Keratinocyte (primary cell): ENCODE results near the gene ZNF2. TPM values are rescaled to one million over a fixed set of nuclear protein-coding genes. Genes with fewer than 3 reads are reported as not detected.

Experiments used
- DNase-seq: peaks from one replicate; pipeline ENCODE4 v3.0.0-alpha.2; 2011; ENCODE audit warnings: low read depth, missing footprints, low spot score
- FAIRE-seq: peaks from 2 replicates; lab custom pipeline; 2011; peaks lifted over from hg19 to GRCh38; lab: Jason Lieb, UNC
- H2AFZ ChIP-seq: 2 replicates; pipeline ENCODE4 v1.6.0; 2012; ENCODE audit warnings: low read length, control low read depth, inconsistent platforms; ENCODE audit not compliant: control insufficient read depth
- H3K27ac ChIP-seq: 2 replicates; pipeline ENCODE4 v1.5.1; 2011; ENCODE audit warnings: low read length; ENCODE audit not compliant: control insufficient read depth, insufficient read depth
- H3K27me3 ChIP-seq: 3 replicates; pipeline ENCODE4 v1.6.0; 2011; ENCODE audit warnings: low read length; ENCODE audit not compliant: control insufficient read depth, insufficient read depth; ENCODE audit errors: extremely low read depth
- H3K36me3 ChIP-seq, 2 experiments: 2 replicates in 1 of 2; 3 replicates in 1 of 2; pipeline ENCODE4 v1.5.1; 2011; ENCODE audit warnings: low read length in 2 of 2, mild to moderate bottlenecking in 1 of 2; ENCODE audit not compliant: control insufficient read depth in 2 of 2, insufficient read depth in 2 of 2; ENCODE audit errors: extremely low read depth in 1 of 2
- H3K4me1 ChIP-seq: 3 replicates; pipeline ENCODE4 v1.5.1; 2011; ENCODE audit warnings: low read length; ENCODE audit not compliant: control insufficient read depth, insufficient read depth; ENCODE audit errors: extremely low read depth
- H3K4me2 ChIP-seq: 3 replicates; pipeline ENCODE4 v1.6.0; 2011; ENCODE audit warnings: low read depth, low read length; ENCODE audit not compliant: control insufficient read depth, insufficient read depth; ENCODE audit errors: extremely low read depth
- H3K4me3 ChIP-seq, 3 experiments: fragments of 200-600 bp in 1 of 3; sonication (generic) in 1 of 3; 2 replicates in 2 of 3; 3 replicates in 1 of 3; pipeline ENCODE4 v1.5.1; 2011 to 2016; ENCODE audit warnings: low read length in 3 of 3, mild to moderate bottlenecking in 3 of 3, control low read depth in 2 of 3, inconsistent platforms in 1 of 3, low read depth in 1 of 3, mixed read lengths in 1 of 3, mixed run types in 1 of 3, moderate library complexity in 1 of 3; ENCODE audit not compliant: control insufficient read depth in 2 of 3, insufficient read depth in 2 of 3; ENCODE audit errors: extremely low read depth in 1 of 3
- H3K79me2 ChIP-seq: 2 replicates; pipeline ENCODE4 v1.6.0; 2012; ENCODE audit warnings: low read length; ENCODE audit not compliant: control insufficient read depth, insufficient read depth
- H3K9ac ChIP-seq: 3 replicates; pipeline ENCODE4 v1.6.0; 2011; ENCODE audit warnings: low read length; ENCODE audit not compliant: control insufficient read depth, insufficient read depth; ENCODE audit errors: extremely low read depth
- H3K9me1 ChIP-seq: 3 replicates; pipeline ENCODE4 v1.6.0; 2011; ENCODE audit warnings: low read length; ENCODE audit not compliant: control insufficient read depth, insufficient read depth; ENCODE audit errors: extremely low read depth
- H3K9me3 ChIP-seq: 2 replicates; pipeline ENCODE4 v1.5.1; 2012; ENCODE audit warnings: low read depth, low read length; ENCODE audit not compliant: control insufficient read depth
- H4K20me1 ChIP-seq: 3 replicates; pipeline ENCODE4 v1.6.0; 2011; ENCODE audit warnings: low read length; ENCODE audit not compliant: control insufficient read depth, insufficient read depth; ENCODE audit errors: extremely low read depth
- EZH2 ChIP-seq: IDR thresholded peaks from one replicate; pipeline ENCODE4 v1.6.1; 2012; ENCODE audit warnings: inconsistent platforms, mild to moderate bottlenecking, low read length, moderate library complexity
- dilution Hi-C: fragments of 300-500 bp; cut with MboI; formaldehyde crosslinking; loops from one replicate; pipeline ENCODE4 v1.7.0; 2020; ENCODE audit warnings: low sequenced_read_pairs; ENCODE audit not compliant: extremely low pct_ligation_motif_present
- polyA plus RNA-seq, 5 experiments: library from polyadenylated mRNA; depleted of rRNA in 3 of 5; stranded (reverse) in 3 of 5; stranded (forward) in 1 of 5; unstranded in 1 of 5; fragments of >200 nt; gene quantifications; 1 replicate in 1 of 5; 2 replicates in 3 of 5; 3 replicates in 1 of 5; pipeline versions ENCODE4 v1.2.1 to v1.2.3, GENCODE V29; 2011 to 2012; ENCODE audit warnings: missing spikeins in 2 of 5, low read depth in 1 of 5, low replicate concordance in 1 of 5
- TF ChIP-seq, protein P1 (sequence below), 3 experiments: IDR thresholded peaks in 1 of 3; conservative IDR thresholded peaks in 1 of 3; optimal IDR thresholded peaks in 1 of 3; 2 replicates in 2 of 3; 3 replicates in 1 of 3; pipeline versions ENCODE3 to v1.5.1; 2011; ENCODE audit warnings: low read length in 3 of 3, mild to moderate bottlenecking in 3 of 3, moderate library complexity in 2 of 3, control low read depth in 1 of 3, inconsistent platforms in 1 of 3; ENCODE audit not compliant: insufficient read depth in 2 of 3; ENCODE audit errors: extremely low read depth in 1 of 3

Gene ZNF2
- polyA plus RNA-seq, 1 donor (not counting 4 experiments of a cell fraction or from before 2014, with no cell fraction given): 3.1 TPM

GRCh38 chr2:95149397-95149984 is 16.1 kb upstream of the ZNF2 start:
- Histone ChIP-seq H3K79me2 (no peaks in the 10 kb centered on the region), H3K4me2 (no peak overlapping the region), H3K27ac (no peak overlapping the region), H3K27me3 (no peaks in the 10 kb centered on the region), H2AFZ (no peak overlapping the region), H3K36me3 (peaks cover 29 to 31% of the 10 kb centered on the region in 2 experiments), H3K9ac (no peak overlapping the region), H3K9me3 (peaks cover 52% of the 10 kb centered on the region), H3K4me3 (no peak overlapping the region), H3K4me1 (no peaks in the 10 kb centered on the region), H3K9me1 (no peaks in the 10 kb centered on the region), H4K20me1 (no peaks in the 10 kb centered on the region)
- no peak for FAIRE-seq
- dilution Hi-C loops: no loop called here
- TF ChIP-seq EZH2: no peak
- TF ChIP-seq, protein P1, sequence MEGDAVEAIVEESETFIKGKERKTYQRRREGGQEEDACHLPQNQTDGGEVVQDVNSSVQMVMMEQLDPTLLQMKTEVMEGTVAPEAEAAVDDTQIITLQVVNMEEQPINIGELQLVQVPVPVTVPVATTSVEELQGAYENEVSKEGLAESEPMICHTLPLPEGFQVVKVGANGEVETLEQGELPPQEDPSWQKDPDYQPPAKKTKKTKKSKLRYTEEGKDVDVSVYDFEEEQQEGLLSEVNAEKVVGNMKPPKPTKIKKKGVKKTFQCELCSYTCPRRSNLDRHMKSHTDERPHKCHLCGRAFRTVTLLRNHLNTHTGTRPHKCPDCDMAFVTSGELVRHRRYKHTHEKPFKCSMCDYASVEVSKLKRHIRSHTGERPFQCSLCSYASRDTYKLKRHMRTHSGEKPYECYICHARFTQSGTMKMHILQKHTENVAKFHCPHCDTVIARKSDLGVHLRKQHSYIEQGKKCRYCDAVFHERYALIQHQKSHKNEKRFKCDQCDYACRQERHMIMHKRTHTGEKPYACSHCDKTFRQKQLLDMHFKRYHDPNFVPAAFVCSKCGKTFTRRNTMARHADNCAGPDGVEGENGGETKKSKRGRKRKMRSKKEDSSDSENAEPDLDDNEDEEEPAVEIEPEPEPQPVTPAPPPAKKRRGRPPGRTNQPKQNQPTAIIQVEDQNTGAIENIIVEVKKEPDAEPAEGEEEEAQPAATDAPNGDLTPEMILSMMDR (optimal IDR thresholded peaks at IDR 0.05 in 1 of 3, IDR thresholded peaks at IDR 0.05 in 1 of 3, conservative IDR thresholded peaks at IDR 0.05 in 1 of 3; ENCODE audit: extremely low read depth in 1 of 3, insufficient read depth in 2 of 3, low read length in 3 of 3): no peak
- no peak for DNase-seq

GRCh38 chr2:95158441-95158840 is 7.2 kb upstream of the ZNF2 start:
- Histone ChIP-seq H3K27me3 (no peaks in the 10 kb centered on the region), H2AFZ (peak overlapping the region; percentile 90), H3K9ac (peak overlapping the region; percentile 79), H3K9me1 (peaks cover 2% of the 10 kb centered on the region), H3K27ac (peak overlapping the region; percentile 11), H3K79me2 (peaks cover 2% of the 10 kb centered on the region), H3K36me3 (peaks cover 16 to 18% of the 10 kb centered on the region in 2 experiments), H3K4me3 (peak overlapping the region; percentile 56 to 74 (median 71)), H4K20me1 (no peaks in the 10 kb centered on the region), H3K9me3 (no peaks in the 10 kb centered on the region), H3K4me1 (peaks cover 7% of the 10 kb centered on the region), H3K4me2 (peak overlapping the region; percentile 86)
- dilution Hi-C loops: no loop called here
- FAIRE-seq (no peak), DNase-seq (no peak)
- TF ChIP-seq, protein P1 (optimal IDR thresholded peaks at IDR 0.05 in 1 of 3, IDR thresholded peaks at IDR 0.05 in 1 of 3, conservative IDR thresholded peaks at IDR 0.05 in 1 of 3; ENCODE audit: extremely low read depth in 1 of 3, insufficient read depth in 2 of 3, low read length in 3 of 3): no peak
- no peak for TF ChIP-seq EZH2
